Activated CD4-positive, alpha-beta T cell treated with anti-CD3 and anti-CD28 coated beads for 36 hours (primary cell): ENCODE measurements around the gene ZBTB7B. TPM values are rescaled to one million over a fixed set of nuclear protein-coding genes. Genes with fewer than 3 reads are reported as not detected.
"Not testable (repeated sequence)": the region's sequence is repeated elsewhere in the genome, so short reads cannot be mapped to it uniquely, and the experiment has no call there.

Experiments
- ATAC-seq: fragments of 200-7000 bp; cut with Tn5 transposase; one replicate; pipeline ENCODE4 v1.10.0; 2021; ENCODE audit warnings: mild to moderate bottlenecking, moderate library complexity
- CTCF ChIA-PET: fragments of 350-600 bp; sonication (Branson Sonifier 250); formaldehyde crosslinking; loops from one replicate; lab custom pipeline; 2021; ENCODE audit warnings: antibody characterized with exemption; lab: Charles Lee
- POLR2A ChIA-PET: fragments of 350-600 bp; sonication (Branson Sonifier 250); formaldehyde crosslinking; loops from one replicate; lab custom pipeline; 2021; ENCODE audit warnings: antibody characterized with exemption, inconsistent platforms; lab: Charles Lee
- DNase-seq: peaks from one replicate; pipeline ENCODE4 v3.0.0-alpha.2; 2020
- H3K27ac Mint-ChIP-seq: one replicate; pipeline ENCODE4 v1.8.0; 2021; ENCODE audit warnings: mixed read lengths
- H3K27me3 Mint-ChIP-seq: one replicate; pipeline ENCODE4 v1.8.0; 2021; ENCODE audit warnings: mixed read lengths
- H3K36me3 Mint-ChIP-seq: one replicate; pipeline ENCODE4 v1.8.0; 2021; ENCODE audit warnings: low read depth, mixed read lengths
- H3K4me1 Mint-ChIP-seq: one replicate; pipeline ENCODE4 v1.8.0; 2021; ENCODE audit warnings: mixed read lengths
- H3K4me3 Mint-ChIP-seq: one replicate; pipeline ENCODE4 v1.8.0; 2021; ENCODE audit warnings: mild to moderate bottlenecking, moderate library complexity, mixed read lengths
- H3K9me3 Mint-ChIP-seq: one replicate; pipeline ENCODE4 v1.8.0; 2021; ENCODE audit warnings: low read depth, mixed read lengths
- intact Hi-C, 2 experiments: fragments of 100-400 bp; cut with DNase I in 1 of 2; cut with micrococcal nuclease in 1 of 2; formaldehyde crosslinking; loops; one replicate each; pipeline versions ENCODE4 v1.14.2 to v1.15.1; 2022 to 2024; cut with DNase I, micrococcal nuclease
- total RNA-seq, 2 experiments: library from RNA; stranded (reverse); gene quantifications; one replicate each; pipeline ENCODE4 v1.2.3, GENCODE V29; 2021

The ZBTB7B gene
- total RNA-seq, 2 experiments from 2014 or later = 94.0 to 105 TPM

- CTCF ChIA-PET = interaction anchor here (0.6 to 2.9 kb wide), 10 partner anchors 12 to 198 kb away, joined by 3 to 15 read pairs (median 3); partner anchors contain the start of genes ADAM15, PBXIP1 and PYGO2
- POLR2A ChIA-PET = interaction anchor here (0.6 to 2.3 kb wide), 14 partner anchors 8 to 639 kb away, joined by 3 to 12 read pairs (median 4); partner anchors contain the start of genes FLAD1, LENEP, PBXIP1 and PMVK
- H3K4me1 Mint-ChIP-seq = peaks cover 34% of the 10 kb centered on the region
Observed at GRCh38 chr1:154973344-154974101, 29.1 kb upstream of the ZBTB7B start.

GRCh38 chr1:154974102-154974807 lies 28.3 kb upstream of the ZBTB7B start, which contains the start of gene CKS1B:
TSS of gene CKS1B (plus strand) at chr1:154974681. CDS start at chr1:154974746, 65 bp downstream.
- Mint-ChIP-seq H3K4me3 (no peak within 1 kb of the TSS), H3K27ac (no peak within 1 kb of the TSS), H3K9me3 (no peaks in the 10 kb centered on the region), H3K36me3 (peaks cover 25% of the 10 kb centered on the region), H3K27me3 (no peaks in the 10 kb centered on the region), H3K4me1 (peaks cover 30% of the 10 kb centered on the region)
- peak; percentile 98 for DNase-seq
- ChIA-PET CTCF (interaction anchor here (0.5 to 2.9 kb wide), 10 partner anchors 13 to 1472 kb away, joined by 3 to 15 read pairs (median 3); partner anchors contain the start of genes ADAM15, PBXIP1 and PYGO2), POLR2A (interaction anchor here (0.6 to 2.3 kb wide), 11 partner anchors 9 to 640 kb away, joined by 3 to 12 read pairs (median 5); partner anchors contain the start of genes LENEP, PMVK and PYGO2)
- intact Hi-C loops = loop anchor here (1.0 to 10.0 kb wide), 19 partner anchors 9 to 789 kb away; partner anchors contain the start of genes FLAD1 (in 2 of the 2), UBE2Q1 (in 2 of the 2), ADAM15 (in 1 of the 2) and ADAR (in 1 of the 2)
- peak; percentile 86 for ATAC-seq

More at GRCh38 chr1:154973344-154974101, 29.1 kb upstream of the ZBTB7B start:
- peak; percentile 30 for ATAC-seq
- intact Hi-C loops = loop anchor here (1.0 to 10.0 kb wide), 19 partner anchors 10 to 789 kb away; partner anchors contain the start of genes FLAD1 (in 2 of the 2), PYGO2 (in 2 of the 2), UBE2Q1 (in 2 of the 2) and ADAM15 (in 1 of the 2)
- peaks cover 25% of the 10 kb centered on the region for H3K36me3 Mint-ChIP-seq
- peak; percentile 98 for DNase-seq
- no peaks in the 10 kb centered on the region for H3K27me3 Mint-ChIP-seq
- no peak overlapping the region for H3K4me3 Mint-ChIP-seq
- no peaks in the 10 kb centered on the region for H3K9me3 Mint-ChIP-seq
- H3K27ac Mint-ChIP-seq = no peak overlapping the region

GRCh38 chr1:154974808-154975408 lies 27.7 kb upstream of the ZBTB7B start:
- DNase-seq (peak; percentile 97), ATAC-seq (peak; percentile 47)
- H3K36me3 Mint-ChIP-seq = peaks cover 24% of the 10 kb centered on the region
- POLR2A ChIA-PET = interaction anchor here (0.7 to 2.3 kb wide), 8 partner anchors 24 to 670 kb away, joined by 3 to 12 read pairs (median 3); partner anchors contain the start of genes EFNA4 and PMVK
- H3K9me3 Mint-ChIP-seq = no peaks in the 10 kb centered on the region
- no peak overlapping the region for H3K4me3 Mint-ChIP-seq
- intact Hi-C loops = loop anchor here (1.0 to 10.0 kb wide), 19 partner anchors 8 to 790 kb away; partner anchors contain the start of genes FLAD1 (in 2 of the 2), UBE2Q1 (in 2 of the 2), ADAM15 (in 1 of the 2) and ADAR (in 1 of the 2)
- no peaks in the 10 kb centered on the region for H3K27me3 Mint-ChIP-seq
- CTCF ChIA-PET = interaction anchor here (0.5 to 2.9 kb wide), 6 partner anchors 23 to 1471 kb away, joined by 3 to 15 read pairs (median 3); no protein-coding TSS in a partner anchor
- peaks cover 28% of the 10 kb centered on the region for H3K4me1 Mint-ChIP-seq
- H3K27ac Mint-ChIP-seq = no peak overlapping the region

- H3K27ac Mint-ChIP-seq = no peak overlapping the region
- intact Hi-C loops = loop anchor here (2.0 to 10.0 kb wide), 3 partner anchors 41 to 791 kb away; partner anchors contain the start of genes DAP3 (in 1 of the 2) and YY1AP1 (in 1 of the 2)
- H3K27me3 Mint-ChIP-seq = no peaks in the 10 kb centered on the region
- ATAC-seq (no peak), DNase-seq (peak; percentile 73)
- H3K9me3 Mint-ChIP-seq = no peaks in the 10 kb centered on the region
- H3K4me3 Mint-ChIP-seq = no peak overlapping the region
- CTCF ChIA-PET = interaction anchor here (0.6 to 2.9 kb wide), 7 partner anchors 10 to 109 kb away, joined by 3 to 12 read pairs (median 3); no protein-coding TSS in a partner anchor
- H3K4me1 Mint-ChIP-seq = peaks cover 28% of the 10 kb centered on the region
- POLR2A ChIA-PET = interaction anchor here (0.7 to 2.3 kb wide), 7 partner anchors 23 to 670 kb away, joined by 3 to 12 read pairs (median 3); partner anchors contain the start of genes EFNA4 and PMVK
- peaks cover 27% of the 10 kb centered on the region for H3K36me3 Mint-ChIP-seq
Observed at GRCh38 chr1:154975409-154976059, 27.1 kb upstream of the ZBTB7B start.

GRCh38 chr1:154977762-154978161 lies 24.8 kb upstream of the ZBTB7B start:
- not testable (repeated sequence) for DNase-seq
- POLR2A ChIA-PET = interaction anchor here (0.6 kb wide), 1 partner anchor 47 kb away, joined by 9 read pairs; no protein-coding TSS in a partner anchor

GRCh38 chr1:154978360-154978759 lies 24.2 kb upstream of the ZBTB7B start:
- H3K36me3 Mint-ChIP-seq = peaks cover 27% of the 10 kb centered on the region
- H3K27ac Mint-ChIP-seq = no peak overlapping the region
- DNase-seq = no peak
- ChIA-PET CTCF (interaction anchor here (1.4 to 4.1 kb wide), 3 partner anchors 16 to 21 kb away, joined by 4 to 15 read pairs (median 7); no protein-coding TSS in a partner anchor), POLR2A (interaction anchor here (0.6 kb wide), 1 partner anchor 47 kb away, joined by 9 read pairs; no protein-coding TSS in a partner anchor)
- peaks cover 12% of the 10 kb centered on the region for H3K4me1 Mint-ChIP-seq
- intact Hi-C loops = loop anchor here in 1 of 2 experiments (10.0 kb wide), 2 partner anchors 706 to 794 kb away; partner anchors contain the start of genes DAP3 and YY1AP1
- no peak for ATAC-seq
- no peaks in the 10 kb centered on the region for H3K9me3 Mint-ChIP-seq
- no peaks in the 10 kb centered on the region for H3K27me3 Mint-ChIP-seq
- no peak overlapping the region for H3K4me3 Mint-ChIP-seq

More at GRCh38 chr1:154977762-154978161, 24.8 kb upstream of the ZBTB7B start:
- H3K27me3 Mint-ChIP-seq, H3K9me3 Mint-ChIP-seq, ATAC-seq, H3K4me3 Mint-ChIP-seq: not testable (repeated sequence)
- Mint-ChIP-seq H3K36me3 (peaks cover 27% of the 10 kb centered on the region), H3K4me1 (peaks cover 15% of the 10 kb centered on the region), H3K27ac (peak overlapping the region; percentile 2)
- CTCF ChIA-PET = interaction anchor here (0.7 to 4.1 kb wide), 3 partner anchors 17 to 22 kb away, joined by 3 to 15 read pairs (median 7); no protein-coding TSS in a partner anchor
- intact Hi-C loops = loop anchor here in 1 of 2 experiments (10.0 kb wide), 2 partner anchors 707 to 793 kb away; partner anchors contain the start of genes DAP3 and YY1AP1

- H3K36me3 Mint-ChIP-seq = peaks cover 32% of the 10 kb centered on the region
- DNase-seq = no peak
- no peak overlapping the region for H3K27ac Mint-ChIP-seq
- ATAC-seq = no peak
- intact Hi-C loops = loop anchor here (2.0 to 5.0 kb wide), 3 partner anchors 16 to 190 kb away; partner anchors contain the start of genes ADAM15 (in 1 of the 2), KRTCAP2 (in 1 of the 2) and TRIM46 (in 1 of the 2)
- no peaks in the 10 kb centered on the region for H3K9me3 Mint-ChIP-seq
- CTCF ChIA-PET = interaction anchor here (1.0 to 6.5 kb wide), 3 partner anchors 14 to 34 kb away, joined by 4 to 82 read pairs (median 25); partner anchors contain the start of genes LENEP and PBXIP1
- no peaks in the 10 kb centered on the region for H3K27me3 Mint-ChIP-seq
- H3K4me3 Mint-ChIP-seq = no peak overlapping the region
- POLR2A ChIA-PET = interaction anchor here (0.6 to 2.5 kb wide), 7 partner anchors 11 to 1125 kb away, joined by 3 to 10 read pairs (median 5); no protein-coding TSS in a partner anchor
- peaks cover 23% of the 10 kb centered on the region for H3K4me1 Mint-ChIP-seq
Observed at GRCh38 chr1:154982341-154982740, 20.3 kb upstream of the ZBTB7B start.

- ChIA-PET CTCF (interaction anchor here (0.5 to 6.5 kb wide), 12 partner anchors 13 to 648 kb away, joined by 3 to 82 read pairs (median 4); partner anchors contain the start of genes LENEP and PBXIP1), POLR2A (interaction anchor here (0.6 to 2.5 kb wide), 8 partner anchors 10 to 98 kb away, joined by 3 to 10 read pairs (median 4); partner anchors contain the start of gene PYGO2)
- intact Hi-C loops = loop anchor here (1.0 to 5.0 kb wide), 10 partner anchors 9 to 189 kb away; partner anchors contain the start of genes ADAM15 (in 2 of the 2), CKS1B (in 2 of the 2), KRTCAP2 (in 1 of the 2) and PYGO2 (in 1 of the 2)
- DNase-seq (peak; percentile 97), ATAC-seq (peak; percentile 99)
- H3K27me3 Mint-ChIP-seq = no peaks in the 10 kb centered on the region
- peaks cover 21% of the 10 kb centered on the region for H3K4me1 Mint-ChIP-seq
- no peak within 1 kb of the TSS for H3K27ac Mint-ChIP-seq
- H3K4me3 Mint-ChIP-seq = no peak within 1 kb of the TSS
- no peaks in the 10 kb centered on the region for H3K9me3 Mint-ChIP-seq
- peaks cover 31% of the 10 kb centered on the region for H3K36me3 Mint-ChIP-seq
Observed at GRCh38 chr1:154982897-154983648, 19.5 kb upstream of the ZBTB7B start, which contains the start of gene FLAD1. TSS of gene FLAD1 (plus strand) at chr1:154983344. CDS start at chr1:154983695, 351 bp downstream.
